Ascending aorta (tissue), 2 donors: Measurements from ENCODE around the gene DYNLT1. TPM values are rescaled to one million over a fixed set of nuclear protein-coding genes. Genes with fewer than 3 reads are reported as not detected.
A peak's percentile ranks its signal among the peaks of the same experiment; 100 is the strongest.

Experiments
- DNase-seq, 2 donors: peaks; one replicate each; pipeline ENCODE4 v3.0.0-alpha.2; 2019; ENCODE audit warnings: low spot score in 2 of 2
- H3K27ac ChIP-seq, 2 donors: fragments of 200-600 bp; sonication (generic); one replicate each; pipeline ENCODE4 v1.5.1; 2016 to 2017; ENCODE audit warnings: mild to moderate bottlenecking in 1 of 2
- H3K27me3 ChIP-seq: fragments of 200-600 bp; sonication (generic); one replicate; pipeline ENCODE4 v1.5.1; 2017
- H3K36me3 ChIP-seq, 2 donors: fragments of 200-600 bp; sonication (generic); one replicate each; pipeline ENCODE4 v1.5.1; 2016
- H3K4me1 ChIP-seq, 2 donors: fragments of 200-600 bp; sonication (generic); one replicate each; pipeline ENCODE4 v1.5.1; 2016 to 2017; ENCODE audit warnings: mild to moderate bottlenecking in 1 of 2
- H3K4me3 ChIP-seq, 2 donors: fragments of 200-600 bp; sonication (generic); one replicate each; pipeline ENCODE4 v1.5.1; 2016 to 2017; ENCODE audit warnings: mild to moderate bottlenecking in 1 of 2
- H3K9me3 ChIP-seq, 2 donors: fragments of 200-600 bp; sonication (generic); one replicate each; pipeline ENCODE4 v1.5.1; 2016
- CTCF ChIP-seq, 3 experiments: fragments of 200-600 bp in 2 of 3; fragments of 450-650 bp in 1 of 3; sonication (generic) in 2 of 3; IDR thresholded peaks; one replicate each; pipeline ENCODE4 v1.5.1; 2016 to 2019; ENCODE audit warnings: antibody characterized with exemption in 3 of 3, mild to moderate bottlenecking in 1 of 3, moderate library complexity in 1 of 3
- intact Hi-C: fragments of 100-400 bp; cut with DNase I; formaldehyde crosslinking; loops from one replicate; pipeline ENCODE4 v1.15.1; 2023
- total RNA-seq: library from RNA; depleted of rRNA; stranded (reverse); fragments of >200 nt; gene quantifications from one replicate; pipeline ENCODE4 v1.1.0, GENCODE V29; 2016

DYNLT1 gene
- total RNA-seq, 1 donor from 2014 or later: 5.7 TPM

- Histone ChIP-seq H3K27me3 (no peaks in the 10 kb centered on the region), H3K4me3 (no peak overlapping the region), H3K36me3 (peaks cover 10 to 25% of the 10 kb centered on the region in 2 donors), H3K27ac (no peak overlapping the region), H3K4me1 (peaks cover 0 to 3% of the 10 kb centered on the region in 2 donors), H3K9me3 (no peaks in the 10 kb centered on the region)
- peak; percentile 40 to 72 (median 71) for TF ChIP-seq CTCF (IDR thresholded peaks at IDR 0.05)
- intact Hi-C loops: loop anchor here (2.0 kb wide), 1 partner anchor 383 kb away; no protein-coding TSS in a partner anchor
- DNase-seq: no peak
Measured at GRCh38 chr6:158605266-158605878, 39.2 kb downstream of the DYNLT1 start.

- Histone ChIP-seq H3K27ac (no peak overlapping the region), H3K9me3 (no peaks in the 10 kb centered on the region), H3K36me3 (peaks cover 12 to 24% of the 10 kb centered on the region in 2 donors), H3K27me3 (no peaks in the 10 kb centered on the region), H3K4me3 (no peak overlapping the region), H3K4me1 (peaks cover 0 to 3% of the 10 kb centered on the region in 2 donors)
- no peak for TF ChIP-seq CTCF (IDR thresholded peaks at IDR 0.05)
- intact Hi-C loops: loop anchor here (2.0 kb wide), 1 partner anchor 381 kb away; no protein-coding TSS in a partner anchor
- DNase-seq: no peak
Measured at GRCh38 chr6:158604048-158604406, 40.5 kb downstream of the DYNLT1 start.

- TF ChIP-seq CTCF (IDR thresholded peaks at IDR 0.05): no peak
- Histone ChIP-seq H3K9me3 (no peaks in the 10 kb centered on the region), H3K36me3 (peaks cover 7 to 24% of the 10 kb centered on the region in 2 donors), H3K27me3 (no peaks in the 10 kb centered on the region), H3K4me1 (peaks cover 0 to 3% of the 10 kb centered on the region in 2 donors), H3K4me3 (no peak overlapping the region), H3K27ac (no peak overlapping the region)
- intact Hi-C loops: loop anchor here (2.0 kb wide), 1 partner anchor 381 kb away; no protein-coding TSS in a partner anchor
- DNase-seq: no peak
Measured at GRCh38 chr6:158603261-158604047, 41.1 kb downstream of the DYNLT1 start.

GRCh38 chr6:158599635-158600034, 44.9 kb downstream of the DYNLT1 start:
- no peaks in the 10 kb centered on the region for H3K9me3 ChIP-seq
- H3K4me1 ChIP-seq: peaks cover 0 to 3% of the 10 kb centered on the region in 2 donors
- H3K4me3 ChIP-seq: no peak overlapping the region
- TF ChIP-seq CTCF (IDR thresholded peaks at IDR 0.05): no peak
- no peak overlapping the region for H3K27ac ChIP-seq
- no peaks in the 10 kb centered on the region for H3K27me3 ChIP-seq
- DNase-seq: no peak
- H3K36me3 ChIP-seq: peaks cover 11 to 25% of the 10 kb centered on the region in 2 donors
- intact Hi-C loops: no loop called here

GRCh38 chr6:158597565-158597964, 47.0 kb downstream of the DYNLT1 start:
- no peak for DNase-seq
- Histone ChIP-seq H3K27me3 (no peaks in the 10 kb centered on the region), H3K9me3 (no peaks in the 10 kb centered on the region), H3K4me1 (no peaks in the 10 kb centered on the region), H3K4me3 (no peak overlapping the region), H3K36me3 (peaks cover 18 to 31% of the 10 kb centered on the region in 2 donors), H3K27ac (no peak overlapping the region)
- intact Hi-C loops: no loop called here
- TF ChIP-seq CTCF (IDR thresholded peaks at IDR 0.05): no peak
